Naive thymus-derived CD4-positive, alpha-beta T cell (primary cell): ENCODE results near the gene PEX16. TPM values are rescaled to one million over a fixed set of nuclear protein-coding genes. Genes with fewer than 3 reads are reported as not detected.

Experiments used
- ATAC-seq: fragments of 150-1000 bp; cut with Tn5 transposase; 2 replicates; pipeline ENCODE4 v1.10.0; 2021; ENCODE audit warnings: mild to moderate bottlenecking, moderate library complexity
- CTCF ChIA-PET: fragments of 350-600 bp; sonication (Branson Sonifier 250); formaldehyde crosslinking; loops from one replicate; lab custom pipeline; 2021; ENCODE audit warnings: antibody characterized with exemption; lab: Charles Lee
- POLR2A ChIA-PET: fragments of 350-600 bp; sonication (Branson Sonifier 250); formaldehyde crosslinking; loops from one replicate; lab custom pipeline; 2021; ENCODE audit warnings: antibody characterized with exemption, inconsistent platforms; lab: Charles Lee
- DNase-seq, 9 donors: peaks; one replicate each; pipeline versions ENCODE4 v3.0.0 to v3.0.0-alpha.2; 2020 to 2022; ENCODE audit warnings: mixed read lengths in 1 of 9
- H3K27ac ChIP-seq: one replicate; pipeline ENCODE4 v1.7.0; 2013; ENCODE audit warnings: mild to moderate bottlenecking, low read depth, low read length, moderate library complexity
- H3K27me3 ChIP-seq, 2 donors: one replicate each; pipeline ENCODE4 v1.7.0; 2013; ENCODE audit warnings: low read length in 2 of 2, mild to moderate bottlenecking in 2 of 2, moderate library complexity in 2 of 2; ENCODE audit not compliant: control insufficient read depth in 2 of 2, insufficient read depth in 2 of 2
- H3K36me3 ChIP-seq, 3 experiments: 1 replicate in 2 of 3; 2 replicates in 1 of 3; pipeline ENCODE4 v1.7.0; 2013; ENCODE audit warnings: low read length in 3 of 3, mild to moderate bottlenecking in 3 of 3, moderate library complexity in 1 of 3; ENCODE audit not compliant: insufficient read depth in 3 of 3, control insufficient read depth in 2 of 3
- H3K4me1 ChIP-seq, 2 donors: one replicate each; pipeline ENCODE4 v1.7.0; 2013; ENCODE audit warnings: low read length in 2 of 2, mild to moderate bottlenecking in 2 of 2, moderate library complexity in 1 of 2; ENCODE audit not compliant: control insufficient read depth in 2 of 2, insufficient read depth in 2 of 2
- H3K4me3 ChIP-seq: 2 replicates; pipeline ENCODE4 v1.7.0; 2013; ENCODE audit warnings: mild to moderate bottlenecking, low read length
- H3K9me3 ChIP-seq, 3 experiments: 1 replicate in 2 of 3; 2 replicates in 1 of 3; pipeline ENCODE4 v1.7.0; 2013; ENCODE audit warnings: low read length in 3 of 3; ENCODE audit not compliant: control insufficient read depth in 2 of 3
- H3K27ac Mint-ChIP-seq, 9 donors: one replicate each; pipeline ENCODE4 v1.8.0; 2020 to 2022; ENCODE audit warnings: mixed read lengths in 9 of 9, mild to moderate bottlenecking in 8 of 9, moderate library complexity in 5 of 9, inconsistent platforms in 2 of 9
- H3K27me3 Mint-ChIP-seq, 5 donors: one replicate each; pipeline ENCODE4 v1.8.0; 2021 to 2022; ENCODE audit warnings: mixed read lengths in 5 of 5, mild to moderate bottlenecking in 1 of 5
- H3K36me3 Mint-ChIP-seq, 5 donors: one replicate each; pipeline ENCODE4 v1.8.0; 2020 to 2022; ENCODE audit warnings: mixed read lengths in 5 of 5, mild to moderate bottlenecking in 3 of 5, inconsistent platforms in 1 of 5
- H3K4me1 Mint-ChIP-seq, 7 donors: one replicate each; pipeline ENCODE4 v1.8.0; 2020 to 2022; ENCODE audit warnings: mixed read lengths in 7 of 7, mild to moderate bottlenecking in 3 of 7, inconsistent platforms in 1 of 7
- H3K4me3 Mint-ChIP-seq, 10 donors: one replicate each; pipeline ENCODE4 v1.8.0; 2020 to 2022; ENCODE audit warnings: mild to moderate bottlenecking in 10 of 10, mixed read lengths in 10 of 10, moderate library complexity in 6 of 10, inconsistent platforms in 2 of 10
- H3K9me3 Mint-ChIP-seq, 11 donors: one replicate each; pipeline ENCODE4 v1.8.0; 2020 to 2022; ENCODE audit warnings: mixed read lengths in 11 of 11, mild to moderate bottlenecking in 4 of 11, inconsistent platforms in 1 of 11, moderate library complexity in 1 of 11
- intact Hi-C, 2 donors: fragments of 100-400 bp; cut with micrococcal nuclease; formaldehyde crosslinking; loops; one replicate each; pipeline ENCODE4 v1.15.1; 2023
- polyA plus RNA-seq, 2 donors: library from polyadenylated mRNA; unstranded; fragments of 300-500 nt; fragmentation: Illumina TruSeq; gene quantifications; one replicate each; pipeline ENCODE4 v1.2.3, GENCODE V29; 2021
- total RNA-seq, 6 experiments: library from RNA in 5 of 6; stranded (reverse) in 5 of 6; gene quantifications; 1 replicate in 5 of 6; 2 replicates in 1 of 6; pipeline ENCODE4 v1.2.3 and lab custom pipeline; 2021 to 2026

PEX16 gene
- total and polyA plus RNA-seq, 7 experiments from 2014 or later: 48.2 to 64.3 (median 56.7) TPM

DNA sequence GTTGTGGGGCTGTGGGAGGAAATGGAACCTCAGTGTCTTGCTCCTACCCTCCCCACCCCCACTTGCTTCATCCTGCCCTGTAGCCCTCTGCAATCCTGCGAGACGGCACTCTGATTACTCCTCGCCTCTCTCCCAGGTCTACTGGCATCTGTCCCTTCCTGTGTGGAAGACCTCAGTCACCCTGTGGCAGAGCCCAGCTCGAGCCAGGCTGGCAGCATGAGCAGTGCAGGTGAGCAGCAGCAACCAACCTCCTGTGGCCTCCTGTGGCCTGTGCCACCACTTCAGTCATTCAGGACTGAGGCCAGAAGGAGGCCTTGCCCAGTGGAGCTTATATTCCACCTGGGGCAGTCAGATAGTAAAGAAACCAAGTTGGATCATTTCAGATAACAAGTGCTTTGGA, 47.0 kb downstream of the PEX16 start:
- no peaks in the 10 kb centered on the region for H3K27me3 Mint-ChIP-seq
- CTCF ChIA-PET: interaction anchor here (0.8 kb wide), 1 partner anchor 130 kb away, joined by 3 read pairs; no protein-coding TSS in a partner anchor
- intact Hi-C loops: no loop called here
- peaks cover 16 to 78% (median 50%) of the 10 kb centered on the region in 5 donors for H3K36me3 Mint-ChIP-seq
- H3K4me1 Mint-ChIP-seq: peaks cover 0 to 8% (median 0%) of the 10 kb centered on the region in 7 donors
- ATAC-seq: no peak
- no peaks in the 10 kb centered on the region for H3K9me3 Mint-ChIP-seq
- no peak overlapping the region for H3K27ac ChIP-seq
- no peak overlapping the region for H3K4me3 Mint-ChIP-seq
- no peaks in the 10 kb centered on the region for H3K9me3 ChIP-seq
- H3K27me3 ChIP-seq: no peaks in the 10 kb centered on the region
- no peak for DNase-seq
- H3K4me3 ChIP-seq: no peak overlapping the region
- POLR2A ChIA-PET: no interaction called here
- no peak overlapping the region for H3K27ac Mint-ChIP-seq
- peaks cover 28 to 96% (median 32%) of the 10 kb centered on the region in 3 experiments for H3K36me3 ChIP-seq
- H3K4me1 ChIP-seq: no peaks in the 10 kb centered on the region

DNA sequence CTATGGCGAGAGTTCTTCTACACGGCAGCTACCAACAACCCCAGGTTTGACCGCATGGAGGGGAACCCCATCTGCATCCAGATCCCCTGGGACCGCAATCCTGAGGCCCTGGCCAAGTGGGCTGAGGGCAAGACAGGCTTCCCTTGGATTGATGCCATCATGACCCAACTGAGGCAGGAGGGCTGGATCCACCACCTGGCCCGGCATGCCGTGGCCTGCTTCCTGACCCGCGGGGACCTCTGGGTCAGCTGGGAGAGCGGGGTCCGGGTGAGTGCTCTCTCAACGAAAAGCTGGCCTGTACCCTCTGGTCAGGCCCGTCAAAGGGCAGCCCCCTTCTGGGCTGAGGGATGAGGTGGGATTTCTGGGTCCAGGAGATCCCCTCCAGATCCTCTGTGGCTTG, 48.1 kb downstream of the PEX16 start:
- Mint-ChIP-seq H3K4me3 (no peak overlapping the region), H3K36me3 (peaks cover 16 to 80% (median 46%) of the 10 kb centered on the region in 5 donors)

DNA sequence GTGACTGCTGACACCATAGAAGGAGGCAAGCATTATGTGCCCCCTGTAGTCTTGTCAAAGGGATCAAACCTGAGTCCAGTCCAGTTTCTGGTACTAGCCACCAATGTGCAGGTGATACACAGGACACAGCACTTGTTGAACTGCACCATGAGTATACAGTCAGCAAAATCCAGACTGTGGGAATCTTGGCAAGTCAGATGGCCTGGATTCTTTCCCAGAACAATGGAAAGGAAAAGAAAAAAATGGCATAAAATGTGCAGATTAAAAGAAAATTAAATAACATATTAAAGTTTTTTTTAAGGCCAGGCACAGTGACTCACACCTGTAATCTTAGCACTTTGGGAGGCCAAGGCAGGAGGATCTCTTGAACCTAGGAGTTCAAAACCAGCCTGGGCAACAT, 53.6 kb downstream of the PEX16 start:
- Histone ChIP-seq H3K9me3 (no peaks in the 10 kb centered on the region), H3K36me3 (peaks cover 19 to 93% (median 38%) of the 10 kb centered on the region in 3 experiments), H3K4me3 (no peak overlapping the region), H3K27ac (no peak overlapping the region), H3K27me3 (no peaks in the 10 kb centered on the region), H3K4me1 (no peaks in the 10 kb centered on the region)
- no peak overlapping the region for H3K4me3 Mint-ChIP-seq
- no peak overlapping the region for H3K27ac Mint-ChIP-seq
- POLR2A ChIA-PET: no interaction called here
- DNase-seq (no peak), ATAC-seq (no peak)
- H3K9me3 Mint-ChIP-seq: no peaks in the 10 kb centered on the region
- intact Hi-C loops: no loop called here
- H3K36me3 Mint-ChIP-seq: peaks cover 23 to 73% (median 50%) of the 10 kb centered on the region in 5 donors
- H3K4me1 Mint-ChIP-seq: peaks cover 0 to 11% (median 0%) of the 10 kb centered on the region in 7 donors
- CTCF ChIA-PET: no interaction called here
- H3K27me3 Mint-ChIP-seq: no peaks in the 10 kb centered on the region

More for the DNA sequence above, 48.1 kb downstream of the PEX16 start:
- no peak for DNase-seq
- no peaks in the 10 kb centered on the region for H3K9me3 ChIP-seq
- no peaks in the 10 kb centered on the region for H3K9me3 Mint-ChIP-seq
- no peak overlapping the region for H3K27ac Mint-ChIP-seq
- no peak overlapping the region for H3K27ac ChIP-seq
- H3K36me3 ChIP-seq: peaks cover 28 to 91% (median 32%) of the 10 kb centered on the region in 3 experiments
- no peak overlapping the region for H3K4me3 ChIP-seq
- no peaks in the 10 kb centered on the region for H3K27me3 ChIP-seq
- ATAC-seq: no peak
- intact Hi-C loops: no loop called here
- no peaks in the 10 kb centered on the region for H3K27me3 Mint-ChIP-seq
- H3K4me1 Mint-ChIP-seq: peaks cover 0 to 11% (median 0%) of the 10 kb centered on the region in 7 donors
- CTCF ChIA-PET: no interaction called here
- H3K4me1 ChIP-seq: no peaks in the 10 kb centered on the region
- POLR2A ChIA-PET: no interaction called here

DNA sequence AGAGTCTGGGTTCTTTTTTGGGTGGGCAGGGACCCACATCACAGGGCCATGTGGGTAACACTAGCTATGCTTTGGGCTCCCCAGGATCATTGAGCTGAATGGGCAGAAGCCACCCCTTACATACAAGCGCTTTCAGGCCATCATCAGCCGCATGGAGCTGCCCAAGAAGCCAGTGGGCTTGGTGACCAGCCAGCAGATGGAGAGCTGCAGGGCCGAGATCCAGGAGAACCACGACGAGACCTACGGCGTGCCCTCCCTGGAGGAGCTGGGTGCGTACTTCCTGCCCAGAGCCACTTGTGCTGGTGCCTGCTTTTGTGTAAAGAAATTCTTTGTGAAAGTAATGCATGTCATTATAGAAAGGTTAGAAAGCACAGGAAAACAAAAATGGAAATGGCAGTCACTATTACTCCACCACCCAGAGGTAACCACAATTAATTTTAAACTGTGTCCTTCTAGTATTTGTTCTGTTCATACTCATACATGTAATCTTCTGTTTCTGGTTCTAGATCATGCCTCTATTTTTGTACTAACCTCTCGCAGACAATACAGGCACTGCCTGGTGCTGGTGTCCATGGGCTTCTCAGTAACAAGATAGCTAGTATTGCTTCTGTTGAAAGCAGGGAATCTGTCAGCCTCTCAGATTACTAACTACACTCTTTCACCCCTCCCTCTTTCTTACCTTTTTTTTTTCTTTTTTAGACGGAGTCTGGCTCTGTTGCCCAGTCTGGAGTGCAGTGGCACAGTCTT, 56.7 kb downstream of the PEX16 start:
- peaks cover 15 to 69% (median 41%) of the 10 kb centered on the region in 5 donors for H3K36me3 Mint-ChIP-seq
- ChIA-PET CTCF (no interaction called here), POLR2A (no interaction called here)
- Histone ChIP-seq H3K4me1 (no peaks in the 10 kb centered on the region), H3K27ac (no peak overlapping the region), H3K36me3 (peaks cover 31 to 90% (median 42%) of the 10 kb centered on the region in 3 experiments), H3K4me3 (no peak overlapping the region), H3K27me3 (no peaks in the 10 kb centered on the region), H3K9me3 (no peaks in the 10 kb centered on the region)
- intact Hi-C loops: no loop called here
- no peak overlapping the region for H3K27ac Mint-ChIP-seq
- no peaks in the 10 kb centered on the region for H3K27me3 Mint-ChIP-seq
- no peak overlapping the region for H3K4me3 Mint-ChIP-seq
- H3K4me1 Mint-ChIP-seq: peaks cover 0 to 21% (median 4%) of the 10 kb centered on the region in 7 donors
- ATAC-seq (no peak), DNase-seq (no peak)
- no peaks in the 10 kb centered on the region for H3K9me3 Mint-ChIP-seq

DNA sequence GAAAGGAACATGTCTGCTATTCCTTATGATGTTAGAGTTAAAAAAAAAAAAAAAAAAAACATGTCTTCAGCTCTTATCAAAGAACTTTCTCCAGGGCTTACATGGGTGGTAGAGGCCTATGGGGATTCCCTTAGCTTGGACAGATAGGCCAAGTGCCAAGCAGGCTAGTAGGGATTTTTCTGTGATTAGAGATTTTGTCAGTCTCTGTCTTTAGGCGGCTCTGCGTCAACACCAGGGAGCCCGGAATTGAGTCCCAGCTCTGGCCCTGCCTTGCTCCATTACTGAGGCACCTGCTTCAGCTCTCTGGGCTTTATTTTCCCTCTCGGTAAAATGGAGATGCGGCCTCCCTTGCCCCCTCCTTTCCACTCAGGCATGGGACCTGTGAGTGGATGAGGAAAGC, 57.3 kb downstream of the PEX16 start:
- H3K27me3 Mint-ChIP-seq: no peaks in the 10 kb centered on the region
- no peak for DNase-seq
- intact Hi-C loops: no loop called here
- H3K36me3 ChIP-seq: peaks cover 31 to 90% (median 45%) of the 10 kb centered on the region in 3 experiments
- peaks cover 9 to 69% (median 38%) of the 10 kb centered on the region in 5 donors for H3K36me3 Mint-ChIP-seq
- no peak for ATAC-seq
- peaks cover 0 to 15% (median 5%) of the 10 kb centered on the region in 7 donors for H3K4me1 Mint-ChIP-seq
- H3K4me1 ChIP-seq: no peaks in the 10 kb centered on the region
- no peaks in the 10 kb centered on the region for H3K27me3 ChIP-seq
- no peak overlapping the region for H3K4me3 ChIP-seq
- H3K27ac Mint-ChIP-seq: no peak overlapping the region
- H3K9me3 Mint-ChIP-seq: no peaks in the 10 kb centered on the region
- H3K9me3 ChIP-seq: no peaks in the 10 kb centered on the region
- H3K27ac ChIP-seq: no peak overlapping the region
- ChIA-PET CTCF (interaction anchor here (0.6 kb wide), 1 partner anchor 86 kb away, joined by 3 read pairs; no protein-coding TSS in a partner anchor), POLR2A (no interaction called here)
- no peak overlapping the region for H3K4me3 Mint-ChIP-seq

Other genes starting within 250 kb of the PEX16 start
- gene SLC35C1, start 112.7 kb downstream of the PEX16 start, total RNA-seq: 10 to 100 TPM in 4 of 5 experiments, 1 to 10 TPM in 1; 7.9 to 22.8 (median 14.2) TPM
- gene SLC35C1, start 112.7 kb downstream of the PEX16 start, polyA plus RNA-seq: 10 to 100 TPM; 10.3 to 13.9 TPM
- 100 to 1,000 TPM in 2 of 5 experiments, 10 to 100 TPM in 3; 31.1 to 202 (median 66.9) TPM for gene CRY2, start 70.4 kb downstream of the PEX16 start, total RNA-seq
- gene CRY2, start 70.4 kb downstream of the PEX16 start, polyA plus RNA-seq: 10 to 100 TPM; 26.9 to 36.0 TPM
- gene MAPK8IP1, start 32.2 kb downstream of the PEX16 start, total RNA-seq: 1 to 10 TPM in 2 of 5 experiments, under 1 TPM in 3; 0.65 to 7.0 (median 0.92) TPM
- not detected for gene MAPK8IP1, start 32.2 kb downstream of the PEX16 start, polyA plus RNA-seq
- gene FREY1, start 10.6 kb downstream of the PEX16 start, total RNA-seq: 1 to 10 TPM; 3.4 to 8.2 (median 4.6) TPM
- gene FREY1, start 10.6 kb downstream of the PEX16 start, polyA plus RNA-seq: not detected
- 1 to 10 TPM in 4 of 5 experiments, not detected in 1; 1.2 to 4.8 (median 3.2) TPM for gene LARGE2, start 4.8 kb upstream of the PEX16 start, total RNA-seq
- gene LARGE2, start 4.8 kb upstream of the PEX16 start, polyA plus RNA-seq: under 1 TPM; 0.24 to 0.77 TPM
- 10 to 100 TPM; 50.0 to 88.5 (median 56.6) TPM for gene PHF21A, start 203.6 kb upstream of the PEX16 start, total RNA-seq
- gene PHF21A, start 203.6 kb upstream of the PEX16 start, polyA plus RNA-seq: 1 to 10 TPM; 7.2 to 7.8 TPM